ENCODE results near the gene TMEM92. TPM values are rescaled to one million over a fixed set of nuclear protein-coding genes. Genes with fewer than 3 reads are reported as not detected.

The TMEM92 gene
- total and polyA plus RNA-seq, 2 of the 13 experiments (the other 11 are each of a cell fraction or from before 2014, with no cell fraction given) = 0.07 TPM; not detected in 1

DNA sequence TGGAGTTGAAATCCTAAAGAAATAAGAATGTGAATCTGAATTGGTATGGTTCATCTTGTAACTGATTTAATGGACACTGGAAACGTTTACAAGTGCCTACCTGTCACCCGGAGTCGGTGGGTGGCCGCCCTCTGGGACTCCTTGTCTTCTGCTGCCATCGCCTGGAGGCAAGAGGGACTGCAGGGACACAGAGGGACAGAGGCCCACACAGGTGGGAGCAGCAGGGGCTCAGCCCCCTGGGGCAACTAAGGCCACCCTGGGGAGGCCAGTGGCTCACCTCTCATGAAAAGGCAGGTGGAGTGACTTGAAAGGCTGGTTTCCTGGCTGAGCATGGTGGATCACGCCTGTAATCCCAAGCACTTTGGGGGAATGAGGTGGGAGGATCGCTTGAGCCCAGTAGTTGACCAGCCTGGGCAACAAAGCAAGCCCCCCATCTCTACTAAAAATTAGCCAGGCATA is 23.2 kb downstream of the TMEM92 start (continued):
- TF ChIP-seq, protein P1, sequence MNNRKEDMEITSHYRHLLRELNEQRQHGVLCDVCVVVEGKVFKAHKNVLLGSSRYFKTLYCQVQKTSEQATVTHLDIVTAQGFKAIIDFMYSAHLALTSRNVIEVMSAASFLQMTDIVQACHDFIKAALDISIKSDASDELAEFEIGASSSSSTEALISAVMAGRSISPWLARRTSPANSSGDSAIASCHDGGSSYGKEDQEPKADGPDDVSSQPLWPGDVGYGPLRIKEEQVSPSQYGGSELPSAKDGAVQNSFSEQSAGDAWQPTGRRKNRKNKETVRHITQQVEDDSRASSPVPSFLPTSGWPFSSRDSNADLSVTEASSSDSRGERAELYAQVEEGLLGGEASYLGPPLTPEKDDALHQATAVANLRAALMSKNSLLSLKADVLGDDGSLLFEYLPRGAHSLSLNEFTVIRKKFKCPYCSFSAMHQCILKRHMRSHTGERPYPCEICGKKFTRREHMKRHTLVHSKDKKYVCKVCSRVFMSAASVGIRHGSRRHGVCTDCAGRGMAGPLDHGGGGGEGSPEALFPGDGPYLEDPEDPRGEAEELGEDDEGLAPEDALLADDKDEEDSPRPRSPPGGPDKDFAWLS (CRISPR knock-in tag; IDR thresholded peaks at IDR 0.05; ENCODE audit: borderline replicate concordance) = no peak
- no peak for TF ChIP-seq CCDC6 (CRISPR knock-in tag; IDR thresholded peaks at IDR 0.05)
- TF ChIP-seq, protein P2, sequence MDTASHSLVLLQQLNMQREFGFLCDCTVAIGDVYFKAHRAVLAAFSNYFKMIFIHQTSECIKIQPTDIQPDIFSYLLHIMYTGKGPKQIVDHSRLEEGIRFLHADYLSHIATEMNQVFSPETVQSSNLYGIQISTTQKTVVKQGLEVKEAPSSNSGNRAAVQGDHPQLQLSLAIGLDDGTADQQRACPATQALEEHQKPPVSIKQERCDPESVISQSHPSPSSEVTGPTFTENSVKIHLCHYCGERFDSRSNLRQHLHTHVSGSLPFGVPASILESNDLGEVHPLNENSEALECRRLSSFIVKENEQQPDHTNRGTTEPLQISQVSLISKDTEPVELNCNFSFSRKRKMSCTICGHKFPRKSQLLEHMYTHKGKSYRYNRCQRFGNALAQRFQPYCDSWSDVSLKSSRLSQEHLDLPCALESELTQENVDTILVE (CRISPR knock-in tag; IDR thresholded peaks at IDR 0.05) = 0 out of 2 replicates have a peak, but pooled peaks have one; percentile 35
- peak; percentile 25; the same call in 1 of the 2 replicates for TF ChIP-seq ZNF605 (CRISPR knock-in tag; IDR thresholded peaks at IDR 0.05)
- TF ChIP-seq, protein P3, sequence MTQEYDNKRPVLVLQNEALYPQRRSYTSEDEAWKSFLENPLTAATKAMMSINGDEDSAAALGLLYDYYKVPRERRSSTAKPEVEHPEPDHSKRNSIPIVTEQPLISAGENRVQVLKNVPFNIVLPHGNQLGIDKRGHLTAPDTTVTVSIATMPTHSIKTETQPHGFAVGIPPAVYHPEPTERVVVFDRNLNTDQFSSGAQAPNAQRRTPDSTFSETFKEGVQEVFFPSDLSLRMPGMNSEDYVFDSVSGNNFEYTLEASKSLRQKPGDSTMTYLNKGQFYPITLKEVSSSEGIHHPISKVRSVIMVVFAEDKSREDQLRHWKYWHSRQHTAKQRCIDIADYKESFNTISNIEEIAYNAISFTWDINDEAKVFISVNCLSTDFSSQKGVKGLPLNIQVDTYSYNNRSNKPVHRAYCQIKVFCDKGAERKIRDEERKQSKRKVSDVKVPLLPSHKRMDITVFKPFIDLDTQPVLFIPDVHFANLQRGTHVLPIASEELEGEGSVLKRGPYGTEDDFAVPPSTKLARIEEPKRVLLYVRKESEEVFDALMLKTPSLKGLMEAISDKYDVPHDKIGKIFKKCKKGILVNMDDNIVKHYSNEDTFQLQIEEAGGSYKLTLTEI (CRISPR knock-in tag; conservative IDR thresholded peaks at IDR 0.05) = no peak
- no peak for TF ChIP-seq ZFP37 (CRISPR knock-in tag; IDR thresholded peaks at IDR 0.05; ENCODE audit: borderline replicate concordance)
- TF ChIP-seq, protein P4, sequence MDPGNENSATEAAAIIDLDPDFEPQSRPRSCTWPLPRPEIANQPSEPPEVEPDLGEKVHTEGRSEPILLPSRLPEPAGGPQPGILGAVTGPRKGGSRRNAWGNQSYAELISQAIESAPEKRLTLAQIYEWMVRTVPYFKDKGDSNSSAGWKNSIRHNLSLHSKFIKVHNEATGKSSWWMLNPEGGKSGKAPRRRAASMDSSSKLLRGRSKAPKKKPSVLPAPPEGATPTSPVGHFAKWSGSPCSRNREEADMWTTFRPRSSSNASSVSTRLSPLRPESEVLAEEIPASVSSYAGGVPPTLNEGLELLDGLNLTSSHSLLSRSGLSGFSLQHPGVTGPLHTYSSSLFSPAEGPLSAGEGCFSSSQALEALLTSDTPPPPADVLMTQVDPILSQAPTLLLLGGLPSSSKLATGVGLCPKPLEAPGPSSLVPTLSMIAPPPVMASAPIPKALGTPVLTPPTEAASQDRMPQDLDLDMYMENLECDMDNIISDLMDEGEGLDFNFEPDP (CRISPR knock-in tag; conservative IDR thresholded peaks at IDR 0.05) = no peak
- TF ChIP-seq FOXK2 (IDR thresholded peaks at IDR 0.05) = no peak
- 0 out of 2 replicates have a peak, but pooled peaks have one; percentile 51 for TF ChIP-seq MEIS2 (CRISPR knock-in tag; IDR thresholded peaks at IDR 0.05)
- TF ChIP-seq, protein P5, sequence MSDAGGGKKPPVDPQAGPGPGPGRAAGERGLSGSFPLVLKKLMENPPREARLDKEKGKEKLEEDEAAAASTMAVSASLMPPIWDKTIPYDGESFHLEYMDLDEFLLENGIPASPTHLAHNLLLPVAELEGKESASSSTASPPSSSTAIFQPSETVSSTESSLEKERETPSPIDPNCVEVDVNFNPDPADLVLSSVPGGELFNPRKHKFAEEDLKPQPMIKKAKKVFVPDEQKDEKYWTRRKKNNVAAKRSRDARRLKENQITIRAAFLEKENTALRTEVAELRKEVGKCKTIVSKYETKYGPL (CRISPR knock-in tag; IDR thresholded peaks at IDR 0.05) = no peak
- TF ChIP-seq ZBTB38 (CRISPR knock-in tag; IDR thresholded peaks at IDR 0.05) = no peak
- TF ChIP-seq CHCHD3 (CRISPR knock-in tag; IDR thresholded peaks at IDR 0.05) = no peak
- TF ChIP-seq, protein P6, sequence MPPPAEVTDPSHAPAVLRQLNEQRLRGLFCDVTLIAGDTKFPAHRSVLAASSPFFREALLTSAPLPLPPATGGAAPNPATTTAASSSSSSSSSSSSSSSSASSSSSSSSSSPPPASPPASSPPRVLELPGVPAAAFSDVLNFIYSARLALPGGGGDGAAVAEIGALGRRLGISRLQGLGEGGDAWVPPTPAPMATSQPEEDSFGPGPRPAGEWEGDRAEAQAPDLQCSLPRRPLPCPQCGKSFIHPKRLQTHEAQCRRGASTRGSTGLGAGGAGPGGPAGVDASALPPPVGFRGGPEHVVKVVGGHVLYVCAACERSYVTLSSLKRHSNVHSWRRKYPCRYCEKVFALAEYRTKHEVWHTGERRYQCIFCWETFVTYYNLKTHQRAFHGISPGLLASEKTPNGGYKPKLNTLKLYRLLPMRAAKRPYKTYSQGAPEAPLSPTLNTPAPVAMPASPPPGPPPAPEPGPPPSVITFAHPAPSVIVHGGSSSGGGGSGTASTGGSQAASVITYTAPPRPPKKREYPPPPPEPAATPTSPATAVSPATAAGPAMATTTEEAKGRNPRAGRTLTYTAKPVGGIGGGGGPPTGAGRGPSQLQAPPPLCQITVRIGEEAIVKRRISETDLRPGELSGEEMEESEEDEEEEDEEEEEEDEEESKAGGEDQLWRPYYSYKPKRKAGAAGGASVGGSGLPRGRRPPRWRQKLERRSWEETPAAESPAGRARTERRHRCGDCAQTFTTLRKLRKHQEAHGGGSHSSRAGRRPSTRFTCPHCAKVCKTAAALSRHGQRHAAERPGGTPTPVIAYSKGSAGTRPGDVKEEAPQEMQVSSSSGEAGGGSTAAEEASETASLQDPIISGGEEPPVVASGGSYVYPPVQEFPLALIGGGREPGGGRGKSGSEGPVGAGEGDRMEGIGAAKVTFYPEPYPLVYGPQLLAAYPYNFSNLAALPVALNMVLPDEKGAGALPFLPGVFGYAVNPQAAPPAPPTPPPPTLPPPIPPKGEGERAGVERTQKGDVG (CRISPR knock-in tag; IDR thresholded peaks at IDR 0.05; ENCODE audit: borderline replicate concordance) = no peak
- no peak for TF ChIP-seq ZBTB20 (CRISPR knock-in tag; IDR thresholded peaks at IDR 0.05; ENCODE audit: borderline replicate concordance, low read depth)
- TF ChIP-seq SNAI1 (CRISPR knock-in tag; IDR thresholded peaks at IDR 0.05; ENCODE audit: borderline replicate concordance) = no peak
- no peak for TF ChIP-seq ZNF550 (CRISPR knock-in tag; IDR thresholded peaks at IDR 0.05; ENCODE audit: borderline replicate concordance)
- TF ChIP-seq RAD51 (IDR thresholded peaks at IDR 0.05; ENCODE audit: borderline replicate concordance) = no peak
- TF ChIP-seq, protein P7, sequence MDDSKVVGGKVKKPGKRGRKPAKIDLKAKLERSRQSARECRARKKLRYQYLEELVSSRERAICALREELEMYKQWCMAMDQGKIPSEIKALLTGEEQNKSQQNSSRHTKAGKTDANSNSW (CRISPR knock-in tag; IDR thresholded peaks at IDR 0.05; ENCODE audit: borderline replicate concordance) = no peak
- TF ChIP-seq ZNF234 (CRISPR knock-in tag; conservative IDR thresholded peaks at IDR 0.05) = no peak
- TF ChIP-seq IRX3 (CRISPR knock-in tag; IDR thresholded peaks at IDR 0.05; ENCODE audit: borderline replicate concordance, low read depth) = no peak
